Measurements from ENCODE around the gene KRT25.

DNA sequence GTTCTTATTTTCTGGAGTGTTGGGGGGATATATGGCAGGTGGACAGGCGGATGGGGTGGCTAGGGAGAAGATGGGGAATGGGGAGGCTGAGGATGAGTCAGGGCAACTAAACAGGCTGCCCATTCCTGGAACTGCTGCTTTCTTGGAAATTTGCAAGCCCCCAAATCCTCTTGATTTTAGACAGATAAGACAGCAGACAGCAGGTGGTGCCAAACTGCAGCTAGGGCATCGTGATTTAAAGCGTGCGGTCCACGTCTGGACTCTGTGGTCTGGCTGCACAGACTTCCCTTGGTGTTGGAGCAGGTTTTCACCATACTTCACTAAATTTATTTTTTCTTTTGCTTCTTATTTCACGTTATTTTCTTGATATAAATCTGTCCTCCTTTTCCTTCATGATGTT lies 40.7 kb downstream of the KRT25 start:
- no peak for TF ChIP-seq CTCF (IDR thresholded peaks at IDR 0.05)
- no peak for TF ChIP-seq POLR2A (IDR thresholded peaks at IDR 0.05)
